ENCODE measurements around the gene MEOX2.

DNA sequence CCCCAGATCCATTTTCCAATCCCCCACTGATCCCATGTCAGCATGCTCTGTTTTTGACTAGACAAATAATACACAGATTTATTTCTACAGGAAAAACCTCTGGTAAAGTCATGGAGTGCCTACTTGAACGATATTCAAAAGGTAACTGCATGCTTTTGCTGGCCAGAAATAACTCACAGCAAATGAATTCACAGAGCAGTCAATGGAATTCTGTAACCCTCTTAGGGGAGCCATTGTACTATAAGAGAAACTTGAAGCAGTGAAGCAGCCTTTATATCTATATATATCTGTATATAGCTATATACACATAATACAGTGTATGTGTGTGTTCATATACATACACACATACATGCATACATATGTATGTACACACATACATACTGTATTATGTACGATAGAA is 29.0 kb upstream of the MEOX2 start:
- TF ChIP-seq, protein P1, sequence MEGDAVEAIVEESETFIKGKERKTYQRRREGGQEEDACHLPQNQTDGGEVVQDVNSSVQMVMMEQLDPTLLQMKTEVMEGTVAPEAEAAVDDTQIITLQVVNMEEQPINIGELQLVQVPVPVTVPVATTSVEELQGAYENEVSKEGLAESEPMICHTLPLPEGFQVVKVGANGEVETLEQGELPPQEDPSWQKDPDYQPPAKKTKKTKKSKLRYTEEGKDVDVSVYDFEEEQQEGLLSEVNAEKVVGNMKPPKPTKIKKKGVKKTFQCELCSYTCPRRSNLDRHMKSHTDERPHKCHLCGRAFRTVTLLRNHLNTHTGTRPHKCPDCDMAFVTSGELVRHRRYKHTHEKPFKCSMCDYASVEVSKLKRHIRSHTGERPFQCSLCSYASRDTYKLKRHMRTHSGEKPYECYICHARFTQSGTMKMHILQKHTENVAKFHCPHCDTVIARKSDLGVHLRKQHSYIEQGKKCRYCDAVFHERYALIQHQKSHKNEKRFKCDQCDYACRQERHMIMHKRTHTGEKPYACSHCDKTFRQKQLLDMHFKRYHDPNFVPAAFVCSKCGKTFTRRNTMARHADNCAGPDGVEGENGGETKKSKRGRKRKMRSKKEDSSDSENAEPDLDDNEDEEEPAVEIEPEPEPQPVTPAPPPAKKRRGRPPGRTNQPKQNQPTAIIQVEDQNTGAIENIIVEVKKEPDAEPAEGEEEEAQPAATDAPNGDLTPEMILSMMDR (IDR thresholded peaks at IDR 0.05; ENCODE audit: low read length): no peak
- TF ChIP-seq EZH2phosphoT487 (IDR thresholded peaks at IDR 0.05; ENCODE audit: low read length): no peak

Measured in MM.1S (cell line).